NCI-H2171 (cell line): ENCODE results near the gene NRROS.

ENCODE experiments used
- DNase-seq: peaks from one replicate; lab custom pipeline; 2025; lab: John Stamatoyannopoulos, UW

The NRROS gene

DNA sequence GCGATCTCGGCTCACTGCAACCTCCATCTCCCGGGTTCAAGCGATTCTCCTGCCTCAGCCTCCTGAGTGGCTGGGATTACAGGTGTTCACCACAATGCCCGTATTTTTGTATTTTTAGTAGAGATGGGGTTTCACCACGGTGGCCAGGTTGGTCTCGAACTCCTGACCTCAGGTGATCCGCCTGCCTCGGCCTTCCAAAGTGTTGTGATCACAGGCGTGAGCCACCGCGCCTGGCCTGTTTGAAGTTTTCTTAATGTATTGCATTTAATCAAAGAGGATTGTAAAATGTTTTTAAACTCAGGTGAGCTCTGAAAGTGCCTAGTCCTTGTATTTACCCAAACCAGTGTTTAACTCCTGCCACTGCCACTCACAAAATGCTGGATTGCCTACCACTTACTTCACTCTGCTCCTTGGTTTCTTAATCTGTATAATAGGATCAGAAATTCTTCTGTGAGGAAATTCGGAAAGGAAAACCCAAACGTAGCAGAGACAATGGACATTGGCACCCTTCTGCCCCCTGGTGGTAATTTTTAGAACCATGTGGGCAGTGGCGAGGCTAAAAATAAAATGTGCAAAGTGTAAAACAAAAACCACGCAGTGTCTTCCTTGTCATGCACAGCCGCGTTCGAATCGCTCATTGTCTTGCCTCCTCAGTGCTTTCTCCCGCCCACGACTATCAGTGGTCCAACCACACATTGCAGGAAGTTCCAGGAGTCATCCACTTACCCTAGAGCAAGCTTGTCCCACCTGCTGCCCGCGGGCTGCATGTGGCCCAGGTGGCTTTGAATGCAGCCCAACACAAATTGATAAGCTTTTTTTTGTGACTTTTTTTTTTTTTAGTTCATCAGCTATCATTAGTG is 45.3 kb downstream of the NRROS start:
- DNase-seq = no peak

DNA sequence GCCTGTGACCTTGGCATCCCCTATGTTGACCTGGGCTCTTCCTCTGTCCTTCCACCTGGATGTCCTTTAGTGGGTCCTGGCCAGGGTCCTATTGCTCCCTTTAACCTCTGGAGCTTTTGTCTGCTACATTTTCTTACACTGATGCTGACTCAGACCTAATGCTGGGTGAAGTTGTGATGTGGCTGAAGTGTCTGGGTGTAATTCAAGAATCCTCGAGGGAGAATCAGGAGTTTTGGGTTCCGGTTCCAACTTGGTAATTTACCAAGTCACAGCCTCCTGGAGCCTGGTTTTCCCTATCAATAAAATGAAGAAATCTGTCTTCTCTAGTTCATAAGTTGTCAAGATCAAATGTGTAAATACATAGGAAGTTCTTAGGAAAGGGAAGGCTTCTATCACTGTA is 46.9 kb downstream of the NRROS start:
- no peak for DNase-seq

DNA sequence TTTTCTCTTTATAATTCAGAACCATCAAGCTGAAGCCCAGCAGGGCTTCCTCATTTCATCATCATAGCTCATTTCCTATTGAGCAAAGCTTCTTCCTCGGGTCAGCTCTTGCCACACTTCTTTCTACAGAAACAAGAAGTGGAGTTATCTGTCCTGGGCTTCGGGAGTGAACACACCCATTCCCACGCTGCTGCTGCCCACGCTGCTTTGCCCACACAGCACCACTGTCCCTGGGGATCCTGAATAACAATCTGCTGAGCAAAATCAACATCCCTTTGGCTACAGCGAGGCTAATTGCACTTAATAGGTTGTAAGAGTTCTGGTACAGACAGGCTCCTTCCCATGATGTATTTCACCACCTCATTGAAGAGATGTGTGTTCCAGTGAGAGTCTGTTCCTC is 48.9 kb downstream of the NRROS start:
- no peak for DNase-seq

DNA sequence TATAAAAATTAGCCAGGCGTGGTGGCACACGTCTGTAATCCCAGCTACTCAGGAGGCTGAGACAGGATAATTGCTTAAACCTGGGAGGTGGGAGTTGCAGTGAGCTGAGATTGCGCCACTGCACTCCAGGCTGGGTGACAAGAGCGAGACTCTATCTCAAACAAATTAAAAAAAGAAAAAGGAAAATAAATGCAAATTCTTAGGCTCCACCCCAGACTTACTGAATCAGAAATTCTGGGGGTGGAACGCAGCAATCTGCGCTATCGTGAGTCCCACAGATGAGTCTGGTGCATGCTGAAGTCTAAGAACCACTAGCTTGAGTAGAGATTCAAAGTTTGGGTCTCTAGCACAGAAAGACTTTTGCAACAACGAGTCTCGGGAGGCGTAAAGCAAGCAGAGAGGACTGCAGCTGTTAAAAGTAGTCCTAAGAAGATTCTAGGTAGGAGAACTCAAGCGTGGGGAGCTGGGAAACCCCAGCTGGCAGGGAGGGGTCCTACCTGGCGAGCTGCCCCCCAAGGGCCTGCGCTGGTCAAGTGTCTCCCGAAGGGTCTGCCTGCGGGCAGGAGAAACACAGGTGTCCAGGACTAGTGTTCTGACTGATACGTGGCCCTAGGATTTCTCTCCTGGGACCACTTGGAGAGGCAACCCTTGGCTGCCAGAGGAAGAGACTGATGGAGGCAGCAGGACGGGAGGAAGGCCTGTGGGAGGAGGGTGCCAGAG is 50.6 kb downstream of the NRROS start:
- no peak for DNase-seq

DNA sequence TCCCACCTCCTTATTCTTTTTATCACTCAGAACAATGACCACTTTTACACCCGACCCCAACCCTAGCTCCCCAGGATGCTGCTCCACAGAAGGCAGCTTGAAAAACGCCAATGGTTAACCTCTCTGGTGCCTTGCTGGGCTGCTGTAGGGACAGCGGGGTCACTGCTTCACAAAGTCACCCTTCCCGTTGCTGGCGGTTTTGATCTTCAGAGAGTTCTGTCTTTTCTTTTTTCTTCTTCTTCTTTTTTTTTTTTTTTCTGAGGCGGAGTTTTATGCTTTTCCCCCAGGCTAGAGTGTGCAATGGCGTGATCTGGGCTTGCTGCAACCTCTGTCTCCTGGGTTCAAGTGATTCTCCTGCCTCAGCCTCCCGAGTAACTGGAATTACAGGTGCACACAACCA is 51.9 kb downstream of the NRROS start:
- no peak for DNase-seq

DNA sequence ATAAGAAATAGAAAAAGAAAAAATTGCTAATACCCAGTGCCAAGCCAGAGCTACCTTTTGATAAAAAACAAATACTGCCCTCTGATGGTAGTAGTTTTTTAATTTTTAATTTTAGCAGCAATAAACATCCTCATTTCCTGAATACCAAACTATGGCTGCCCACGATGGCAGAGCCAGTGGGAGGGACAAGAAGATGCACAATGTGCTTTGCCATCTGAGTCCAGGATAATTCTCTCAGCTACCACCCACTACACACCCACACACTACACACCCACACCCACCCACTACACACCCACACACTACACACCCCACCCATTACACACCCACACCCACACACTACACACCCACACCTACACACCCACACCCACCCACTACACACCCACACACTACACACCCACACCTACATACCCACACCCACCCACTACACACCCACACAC is 54.7 kb downstream of the NRROS start:
- no peak for DNase-seq

DNA sequence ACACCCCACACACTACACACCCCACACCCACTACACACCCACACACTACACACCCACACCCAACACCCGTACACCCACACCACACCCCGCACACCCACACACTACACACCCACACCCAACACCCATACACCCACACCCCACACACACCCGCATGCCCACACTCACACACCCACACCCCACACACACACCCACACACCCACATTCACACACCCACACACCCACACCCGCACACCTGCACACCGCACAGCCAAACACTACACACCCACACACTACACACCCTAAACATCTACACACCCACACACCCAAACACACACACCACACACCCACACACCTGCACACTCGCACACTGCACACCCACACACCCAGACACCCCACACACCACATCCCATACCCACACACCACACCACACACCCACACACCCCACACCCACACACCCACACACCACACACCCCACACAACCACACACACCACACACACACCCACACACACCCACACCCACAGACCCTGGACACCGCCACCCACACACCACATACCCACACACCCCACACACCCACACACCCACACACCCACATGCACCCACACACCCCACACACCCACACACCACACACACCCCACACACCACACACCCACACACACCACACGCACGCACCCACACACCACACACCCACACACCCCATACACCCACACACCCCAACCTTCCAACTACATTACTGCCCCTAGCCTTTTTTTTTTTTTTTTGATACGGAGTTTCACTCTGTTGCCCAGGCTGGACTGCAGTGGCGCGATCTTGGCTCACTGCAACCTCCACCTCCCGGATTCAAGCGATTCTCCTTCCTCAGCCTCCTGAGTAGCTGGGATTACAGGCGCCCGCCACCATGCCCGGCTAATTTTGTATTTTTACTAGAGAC is 55.7 kb downstream of the NRROS start:
- DNase-seq = no peak

DNA sequence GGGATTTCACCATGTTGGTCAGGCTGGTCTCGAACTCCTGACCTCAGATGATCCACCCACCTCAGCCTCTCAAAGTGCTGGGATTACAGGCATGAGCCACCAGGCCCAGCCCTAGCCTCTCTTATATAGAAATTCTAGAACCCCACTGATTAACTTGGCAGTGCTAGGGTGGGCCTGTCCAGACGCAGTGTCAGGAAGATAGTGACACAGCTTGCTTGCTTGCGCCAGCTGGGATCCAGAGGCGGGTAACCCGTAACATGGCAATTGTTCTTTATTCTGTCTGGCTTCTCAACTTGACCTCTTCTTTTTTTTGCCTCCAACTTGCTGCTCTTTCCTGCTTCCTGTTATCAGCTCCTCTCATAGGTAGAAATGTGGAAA is 56.3 kb downstream of the NRROS start:
- no peak for DNase-seq

DNA sequence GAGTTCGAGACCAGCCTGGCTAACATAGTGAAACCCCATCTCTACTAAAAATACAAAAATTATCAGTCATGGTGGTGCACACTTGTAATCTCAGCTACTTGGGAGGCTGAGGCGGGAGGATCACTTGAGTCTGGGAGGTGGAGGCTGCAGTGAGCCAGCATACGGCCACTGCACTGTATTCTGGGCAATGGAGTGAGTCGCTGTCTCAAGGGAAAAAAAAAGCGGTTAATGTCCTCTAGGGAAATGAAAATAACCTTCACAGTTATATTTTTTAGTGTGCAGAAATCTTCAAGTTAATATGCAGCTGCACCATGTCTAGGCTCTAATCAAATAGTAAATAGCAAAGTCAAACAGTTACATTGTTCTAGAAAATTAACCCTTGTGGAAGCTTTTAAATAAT is 57.8 kb downstream of the NRROS start:
- no peak for DNase-seq

DNA sequence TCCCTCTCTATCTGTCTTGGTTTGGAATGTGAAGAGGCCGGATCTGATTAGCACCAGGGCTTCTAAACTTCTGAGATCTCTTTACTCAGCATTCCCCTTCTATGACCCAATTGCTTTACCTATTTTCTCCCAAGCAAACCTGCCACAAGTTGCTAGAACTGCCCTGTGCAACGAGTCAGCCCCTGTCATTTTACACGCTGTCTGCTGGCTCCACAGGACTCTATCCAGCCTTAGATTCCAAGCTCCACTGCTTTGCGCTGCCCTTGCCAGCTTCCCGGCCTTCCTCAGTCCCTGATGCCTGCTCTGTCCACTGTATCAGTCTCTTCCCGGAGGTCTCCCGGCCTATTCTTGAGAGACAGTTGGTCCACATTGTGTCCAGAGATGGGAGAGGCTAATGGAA is 60.3 kb downstream of the NRROS start:
- DNase-seq = no peak

DNA sequence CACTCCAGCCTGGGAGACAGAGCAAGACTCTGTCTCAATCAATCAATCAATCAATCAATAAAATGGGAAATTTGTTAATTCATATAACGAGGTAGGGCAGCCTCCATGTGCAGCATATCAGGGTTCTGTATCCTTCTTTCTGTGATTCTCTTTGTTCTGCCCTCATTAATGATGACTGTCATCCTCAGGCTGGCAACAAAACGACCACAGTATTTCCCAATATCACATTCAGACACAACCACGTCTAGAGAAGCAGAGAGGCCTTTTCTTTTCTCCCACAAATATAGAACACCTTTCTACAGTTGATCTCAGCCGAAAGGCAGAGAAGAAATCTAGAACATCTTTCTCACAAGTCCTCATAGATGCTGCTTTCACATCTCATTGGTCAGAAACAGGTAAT is 61.3 kb downstream of the NRROS start:
- no peak for DNase-seq

DNA sequence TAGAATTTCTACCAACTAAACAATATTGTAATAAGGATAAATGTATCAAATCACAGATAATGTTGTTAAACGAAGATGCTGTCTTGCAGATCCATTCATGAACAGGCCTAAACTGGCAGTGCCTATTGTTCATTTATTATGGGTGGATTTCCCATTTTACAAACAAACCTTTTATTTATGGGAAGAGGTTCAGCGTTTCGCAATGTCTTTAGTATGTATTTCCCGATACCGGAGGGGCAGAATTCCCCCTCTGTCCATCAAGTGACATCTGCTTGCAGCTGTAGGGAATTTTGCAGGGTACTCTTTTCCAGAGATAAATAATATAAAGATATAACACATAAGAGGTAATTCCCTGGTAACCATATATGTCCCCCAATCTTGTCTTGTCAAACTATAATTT is 66.8 kb downstream of the NRROS start:
- no peak for DNase-seq

DNA sequence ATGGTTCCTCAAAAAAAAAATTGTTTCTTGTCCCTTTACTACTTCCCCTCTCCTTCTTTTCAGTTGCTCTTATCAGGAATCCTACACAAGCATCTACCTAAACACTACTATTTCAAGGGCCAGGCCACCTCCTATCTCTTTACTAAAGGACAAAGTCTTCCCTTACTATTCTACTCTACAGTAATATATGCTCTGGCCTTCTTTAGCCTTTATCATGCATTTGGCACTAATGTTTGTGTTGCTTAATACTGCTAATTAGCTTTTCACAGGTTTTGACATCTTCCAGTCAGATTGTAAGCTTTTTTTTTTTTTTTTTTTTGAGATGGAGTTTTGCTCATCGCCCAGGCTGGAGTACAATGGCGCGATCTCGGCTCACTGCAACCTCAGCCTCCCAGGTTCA is 67.2 kb downstream of the NRROS start:
- DNase-seq = no peak

DNA sequence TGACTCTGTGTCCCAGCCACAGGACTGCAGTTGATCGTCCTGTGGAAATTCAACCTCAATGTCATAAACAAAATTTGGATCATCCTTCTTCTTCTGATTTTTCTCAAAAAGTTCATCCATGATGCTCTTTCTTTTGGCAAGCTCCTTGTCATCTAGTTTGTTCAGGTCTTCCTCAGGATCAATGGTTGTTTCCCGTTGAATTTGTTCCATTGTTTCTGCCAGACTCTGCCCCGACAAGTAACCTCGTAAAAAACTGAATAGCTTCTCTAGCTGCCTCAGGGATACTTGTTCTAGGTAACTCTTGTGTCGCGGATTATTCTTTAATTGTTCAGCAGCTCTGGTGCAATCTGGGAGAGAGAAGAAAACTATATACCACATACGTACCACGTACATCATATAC is 68.1 kb downstream of the NRROS start:
- no peak for DNase-seq

DNA sequence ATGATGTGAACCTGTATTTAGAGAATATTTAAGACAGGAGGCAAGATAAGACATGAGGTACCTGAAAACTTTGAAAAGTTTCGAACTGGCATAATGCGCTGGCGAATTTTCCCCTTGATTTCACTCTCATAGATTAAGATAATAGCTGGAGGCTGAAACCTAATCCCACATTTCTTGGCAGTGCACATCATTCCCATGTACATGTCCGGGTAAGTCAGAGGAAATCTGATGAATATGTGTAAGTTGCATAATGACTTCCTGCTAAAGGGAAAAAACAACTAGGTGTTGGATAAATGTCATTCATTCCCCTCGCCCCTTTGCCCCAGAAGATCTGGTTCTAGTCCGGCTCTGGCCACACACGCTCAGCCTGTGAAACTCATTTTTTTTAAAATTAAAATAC is 69.0 kb downstream of the NRROS start:
- DNase-seq = no peak
